ENCODE data around the gene POU4F3.

GRCh38 chr5:146363161-146363874 is 24.7 kb downstream of the POU4F3 start:
- TF ChIP-seq, protein P1, sequence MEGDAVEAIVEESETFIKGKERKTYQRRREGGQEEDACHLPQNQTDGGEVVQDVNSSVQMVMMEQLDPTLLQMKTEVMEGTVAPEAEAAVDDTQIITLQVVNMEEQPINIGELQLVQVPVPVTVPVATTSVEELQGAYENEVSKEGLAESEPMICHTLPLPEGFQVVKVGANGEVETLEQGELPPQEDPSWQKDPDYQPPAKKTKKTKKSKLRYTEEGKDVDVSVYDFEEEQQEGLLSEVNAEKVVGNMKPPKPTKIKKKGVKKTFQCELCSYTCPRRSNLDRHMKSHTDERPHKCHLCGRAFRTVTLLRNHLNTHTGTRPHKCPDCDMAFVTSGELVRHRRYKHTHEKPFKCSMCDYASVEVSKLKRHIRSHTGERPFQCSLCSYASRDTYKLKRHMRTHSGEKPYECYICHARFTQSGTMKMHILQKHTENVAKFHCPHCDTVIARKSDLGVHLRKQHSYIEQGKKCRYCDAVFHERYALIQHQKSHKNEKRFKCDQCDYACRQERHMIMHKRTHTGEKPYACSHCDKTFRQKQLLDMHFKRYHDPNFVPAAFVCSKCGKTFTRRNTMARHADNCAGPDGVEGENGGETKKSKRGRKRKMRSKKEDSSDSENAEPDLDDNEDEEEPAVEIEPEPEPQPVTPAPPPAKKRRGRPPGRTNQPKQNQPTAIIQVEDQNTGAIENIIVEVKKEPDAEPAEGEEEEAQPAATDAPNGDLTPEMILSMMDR (IDR thresholded peaks at IDR 0.05), result no peak
- no peak for TF ChIP-seq POLR2A (IDR thresholded peaks at IDR 0.05)

Data from transverse colon (tissue), 3 donors.